GM12875 (cell line): Measurements from ENCODE around the gene KLC4.

Source experiments
- H3K4me3 ChIP-seq: one replicate; pipeline ENCODE4 v1.5.1; 2011; ENCODE audit warnings: low read depth, low read length, control low read depth
- CTCF ChIP-seq: IDR thresholded peaks from 2 replicates; pipeline ENCODE4 v1.5.1; 2011; ENCODE audit warnings: low read depth, mild to moderate bottlenecking, control low read depth, inconsistent platforms, low read length, moderate library complexity, borderline replicate concordance; ENCODE audit not compliant: insufficient read depth

The KLC4 gene

GRCh38 chr6:43095939-43096338 lies 36.5 kb downstream of the KLC4 start:
- no peak overlapping the region for H3K4me3 ChIP-seq
- TF ChIP-seq CTCF, result no peak

- H3K4me3 ChIP-seq, result no peak overlapping the region
- no peak for TF ChIP-seq CTCF
Observed at GRCh38 chr6:43096451-43097097, 37.1 kb downstream of the KLC4 start.

GRCh38 chr6:43097098-43097489 lies 37.7 kb downstream of the KLC4 start:
- no peak for TF ChIP-seq CTCF
- H3K4me3 ChIP-seq, result no peak overlapping the region

GRCh38 chr6:43097502-43097901 lies 38.1 kb downstream of the KLC4 start:
- no peak overlapping the region for H3K4me3 ChIP-seq
- no peak for TF ChIP-seq CTCF

- H3K4me3 ChIP-seq, result no peak overlapping the region
- no peak for TF ChIP-seq CTCF
Observed at GRCh38 chr6:43101497-43101896, 42.1 kb downstream of the KLC4 start.

- no peak for TF ChIP-seq CTCF
- no peak overlapping the region for H3K4me3 ChIP-seq
Observed at GRCh38 chr6:43103253-43103876, 43.9 kb downstream of the KLC4 start.
